OCI-LY7 (cell line): Measurements from ENCODE around the gene FIGNL1. TPM values are rescaled to one million over a fixed set of nuclear protein-coding genes. Genes with fewer than 3 reads are reported as not detected.
"Not testable (repeated sequence)": the region's sequence is repeated elsewhere in the genome, so short reads cannot be mapped to it uniquely, and the experiment has no call there.

Source experiments
- BruUV-seq: library from RNA; stranded (reverse); fragments of 400-500 nt; replicated peaks from 2 replicates; lab custom pipeline; 2021; lab: Mats Ljungman, UMichigan
- CTCF ChIA-PET: fragments of 300-600 bp; sonication (Branson Sonifier 250); formaldehyde crosslinking; loops from one replicate; lab custom pipeline; 2022; ENCODE audit warnings: antibody characterized with exemption; ENCODE audit not compliant: unreplicated experiment; lab: Charles Lee
- POLR2A ChIA-PET: fragments of 300-600 bp; sonication (Branson Sonifier 250); formaldehyde crosslinking; loops from one replicate; lab custom pipeline; 2022; ENCODE audit warnings: antibody characterized with exemption; lab: Charles Lee
- DNase-seq: peaks from one replicate; pipeline ENCODE4 v3.0.0-alpha.2; 2015; ENCODE audit warnings: low spot score
- H2AFZ ChIP-seq: fragments of 200-600 bp; sonication (generic), shearing (Covaris generic); 2 replicates; pipeline ENCODE4 v1.6.1; 2014; ENCODE audit warnings: mild to moderate bottlenecking, antibody characterized with exemption, low read length, moderate library complexity
- H3K27ac ChIP-seq: fragments of 200-600 bp; sonication (generic); 2 replicates; pipeline ENCODE4 v1.5.1; 2014; ENCODE audit warnings: mixed run types, low read depth, mild to moderate bottlenecking, moderate library complexity, low read length, inconsistent platforms; ENCODE audit not compliant: poor library complexity, severe bottlenecking
- H3K36me3 ChIP-seq: fragments of 200-600 bp; sonication (generic); 2 replicates; pipeline ENCODE4 v1.6.1; 2014; ENCODE audit warnings: mild to moderate bottlenecking, antibody characterized with exemption, low read length, moderate library complexity, mixed read lengths; ENCODE audit not compliant: insufficient read depth
- H3K4me1 ChIP-seq: fragments of 200-600 bp; sonication (generic); 2 replicates; pipeline ENCODE4 v1.5.1; 2014; ENCODE audit warnings: mild to moderate bottlenecking, low read length; ENCODE audit not compliant: insufficient read depth, poor library complexity, severe bottlenecking
- H3K4me2 ChIP-seq: fragments of 200-600 bp; sonication (generic); 2 replicates; pipeline ENCODE4 v1.6.1; 2014; ENCODE audit warnings: mild to moderate bottlenecking, low read length
- H3K4me3 ChIP-seq: fragments of 200-600 bp; sonication (generic); 2 replicates; pipeline ENCODE4 v1.5.1; 2014; ENCODE audit warnings: mild to moderate bottlenecking, low read depth, low read length; ENCODE audit not compliant: poor library complexity, severe bottlenecking
- H3K79me2 ChIP-seq: fragments of 200-600 bp; sonication (generic); 2 replicates; pipeline ENCODE4 v1.6.1; 2016; ENCODE audit warnings: low read depth, mild to moderate bottlenecking, low read length, moderate library complexity, mixed read lengths; ENCODE audit not compliant: insufficient read depth
- H3K9me2 ChIP-seq: fragments of 200-600 bp; sonication (generic); 2 replicates; pipeline ENCODE4 v1.6.1; 2016; ENCODE audit warnings: mild to moderate bottlenecking, low read length, mixed read lengths; ENCODE audit not compliant: insufficient read depth
- H3K9me3 ChIP-seq: fragments of 200-600 bp; sonication (generic); 2 replicates; pipeline ENCODE4 v1.6.1; 2014; ENCODE audit warnings: mild to moderate bottlenecking, mixed run types, low read length, mixed read lengths
- H4K20me1 ChIP-seq: fragments of 200-600 bp; sonication (generic); 2 replicates; pipeline ENCODE4 v1.6.1; 2014; ENCODE audit warnings: mild to moderate bottlenecking, antibody characterized with exemption, low read length, moderate library complexity, mixed read lengths; ENCODE audit not compliant: insufficient read depth
- EZH2phosphoT487 ChIP-seq: fragments of 200-600 bp; sonication (generic); IDR thresholded peaks from 2 replicates; pipeline ENCODE4 v1.6.1; 2018; ENCODE audit warnings: low read depth, borderline replicate concordance, mild to moderate bottlenecking, mixed run types, antibody characterized with exemption, low read length, moderate library complexity, mixed read lengths
- intact Hi-C: fragments of 100-400 bp; cut with micrococcal nuclease; formaldehyde crosslinking; loops from one replicate; pipeline ENCODE4 v1.10.0; 2022; ENCODE audit not compliant: unreplicated experiment
- total RNA-seq, 2 experiments: library from RNA; depleted of rRNA in 1 of 2; stranded (reverse); fragments of >200 nt in 1 of 2; shearing (Covaris generic) in 1 of 2; gene quantifications; 2 replicates each; pipeline ENCODE4 v1.2.3, GENCODE V29; 2014 to 2022
- TF ChIP-seq, protein P1 (sequence below): fragments of 200-600 bp; sonication (generic); conservative IDR thresholded peaks from 2 replicates; pipeline ENCODE4 v1.5.1; 2014; ENCODE audit warnings: mild to moderate bottlenecking, antibody characterized with exemption, low read length, moderate library complexity, mixed read lengths

FIGNL1 gene
- total RNA-seq, 2 experiments from 2014 or later: 41.5 to 55.6 TPM

DNA sequence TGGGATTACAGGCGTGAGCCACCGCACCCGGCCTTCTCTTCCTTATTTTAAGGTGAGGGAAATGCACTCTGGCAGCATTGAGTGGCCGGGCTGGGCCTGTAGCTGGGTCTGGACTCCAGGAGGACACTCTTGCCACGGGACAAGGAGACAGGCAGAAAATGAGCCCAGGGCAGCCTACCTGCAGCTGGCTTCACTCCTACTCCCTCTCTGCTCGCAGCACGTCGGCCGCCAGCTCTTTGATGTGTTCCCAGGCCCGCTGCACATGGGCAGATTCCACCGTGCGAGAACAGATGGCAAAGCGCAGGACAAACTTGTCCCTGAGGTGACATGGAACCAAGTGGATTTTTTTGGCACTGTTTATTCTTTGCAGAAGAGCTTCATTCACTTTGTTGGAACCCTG lies 12.9 kb upstream of the FIGNL1 start:
- TF ChIP-seq, protein P1, sequence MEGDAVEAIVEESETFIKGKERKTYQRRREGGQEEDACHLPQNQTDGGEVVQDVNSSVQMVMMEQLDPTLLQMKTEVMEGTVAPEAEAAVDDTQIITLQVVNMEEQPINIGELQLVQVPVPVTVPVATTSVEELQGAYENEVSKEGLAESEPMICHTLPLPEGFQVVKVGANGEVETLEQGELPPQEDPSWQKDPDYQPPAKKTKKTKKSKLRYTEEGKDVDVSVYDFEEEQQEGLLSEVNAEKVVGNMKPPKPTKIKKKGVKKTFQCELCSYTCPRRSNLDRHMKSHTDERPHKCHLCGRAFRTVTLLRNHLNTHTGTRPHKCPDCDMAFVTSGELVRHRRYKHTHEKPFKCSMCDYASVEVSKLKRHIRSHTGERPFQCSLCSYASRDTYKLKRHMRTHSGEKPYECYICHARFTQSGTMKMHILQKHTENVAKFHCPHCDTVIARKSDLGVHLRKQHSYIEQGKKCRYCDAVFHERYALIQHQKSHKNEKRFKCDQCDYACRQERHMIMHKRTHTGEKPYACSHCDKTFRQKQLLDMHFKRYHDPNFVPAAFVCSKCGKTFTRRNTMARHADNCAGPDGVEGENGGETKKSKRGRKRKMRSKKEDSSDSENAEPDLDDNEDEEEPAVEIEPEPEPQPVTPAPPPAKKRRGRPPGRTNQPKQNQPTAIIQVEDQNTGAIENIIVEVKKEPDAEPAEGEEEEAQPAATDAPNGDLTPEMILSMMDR: no peak
- no peak for TF ChIP-seq EZH2phosphoT487
- ChIA-PET CTCF (no interaction called here), POLR2A (interaction anchor here (0.7 to 1.0 kb wide), 2 partner anchors 13 to 32 kb away, joined by 3 to 8 read pairs; partner anchors contain the start of gene FIGNL1)
- BruUV-seq: no TSS peak
- Histone ChIP-seq H4K20me1 (no peaks in the 10 kb centered on the region), H3K4me3 (no peak overlapping the region), H2AFZ (no peak overlapping the region), H3K9me3 (no peaks in the 10 kb centered on the region), H3K4me2 (no peak overlapping the region), H3K4me1 (no peaks in the 10 kb centered on the region), H3K9me2 (no peaks in the 10 kb centered on the region), H3K36me3 (no peaks in the 10 kb centered on the region), H3K27ac (no peak overlapping the region), H3K79me2 (no peaks in the 10 kb centered on the region)
- intact Hi-C loops: no loop called here
- no peak for DNase-seq

DNA sequence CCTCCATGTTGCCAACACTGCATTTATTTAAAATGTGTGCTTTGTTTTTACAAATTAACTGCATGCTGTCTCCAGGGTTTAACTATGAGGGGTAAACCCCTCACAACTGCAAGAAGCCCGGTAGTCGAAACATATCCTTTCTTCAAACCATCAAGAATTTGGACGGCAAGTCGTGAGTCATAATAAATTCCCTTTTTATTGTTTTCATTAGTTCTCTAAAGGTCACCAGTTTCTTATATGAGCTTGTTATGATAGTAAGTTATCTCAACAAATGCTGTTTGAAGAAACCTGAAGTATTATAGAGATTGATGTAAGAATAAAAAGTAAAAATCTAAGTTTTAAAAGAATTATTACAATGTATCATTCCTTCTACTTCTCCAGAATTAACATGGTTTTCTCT lies 12.2 kb upstream of the FIGNL1 start:
- Histone ChIP-seq H3K9me2 (no peaks in the 10 kb centered on the region), H3K4me1 (no peaks in the 10 kb centered on the region), H3K27ac (no peak overlapping the region), H2AFZ (no peak overlapping the region), H3K79me2 (no peaks in the 10 kb centered on the region), H3K36me3 (no peaks in the 10 kb centered on the region), H4K20me1 (no peaks in the 10 kb centered on the region), H3K4me3 (no peak overlapping the region), H3K4me2 (no peak overlapping the region), H3K9me3 (no peaks in the 10 kb centered on the region)
- ChIA-PET CTCF (no interaction called here), POLR2A (interaction anchor here (0.7 kb wide), 4 partner anchors 31 to 1876 kb away, joined by 3 to 8 read pairs (median 4); no protein-coding TSS in a partner anchor)
- no peak for DNase-seq
- TF ChIP-seq, protein P1: no peak
- intact Hi-C loops: no loop called here
- no TSS peak for BruUV-seq

DNA sequence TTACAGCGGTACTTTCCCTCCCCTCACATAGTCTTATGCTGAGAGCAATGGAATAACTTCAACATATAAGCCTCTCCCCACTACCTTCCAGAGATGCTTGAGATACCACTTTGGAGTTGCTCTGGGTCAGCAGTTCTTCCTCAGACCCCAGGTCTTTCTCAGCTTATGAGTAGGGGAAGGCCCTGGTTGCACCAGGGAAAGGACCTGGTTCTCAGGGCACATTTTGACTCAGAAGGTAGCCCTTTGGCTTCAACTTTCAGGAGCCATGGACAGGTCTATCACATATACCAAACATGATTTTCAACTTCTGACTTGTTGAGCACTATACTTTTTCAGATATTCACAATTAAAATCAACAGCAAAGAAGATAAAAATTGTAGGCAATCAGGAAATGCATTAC lies 11.5 kb upstream of the FIGNL1 start:
- Histone ChIP-seq H4K20me1 (no peaks in the 10 kb centered on the region), H3K9me3 (no peaks in the 10 kb centered on the region), H3K4me2 (no peak overlapping the region), H3K4me1 (no peaks in the 10 kb centered on the region), H2AFZ (no peak overlapping the region), H3K79me2 (no peaks in the 10 kb centered on the region), H3K27ac (no peak overlapping the region), H3K9me2 (no peaks in the 10 kb centered on the region), H3K36me3 (no peaks in the 10 kb centered on the region), H3K4me3 (no peak overlapping the region)
- ChIA-PET POLR2A (no interaction called here), CTCF (no interaction called here)
- no peak for TF ChIP-seq EZH2phosphoT487
- TF ChIP-seq, protein P1: no peak
- intact Hi-C loops: no loop called here
- DNase-seq: no peak
- no TSS peak for BruUV-seq

DNA sequence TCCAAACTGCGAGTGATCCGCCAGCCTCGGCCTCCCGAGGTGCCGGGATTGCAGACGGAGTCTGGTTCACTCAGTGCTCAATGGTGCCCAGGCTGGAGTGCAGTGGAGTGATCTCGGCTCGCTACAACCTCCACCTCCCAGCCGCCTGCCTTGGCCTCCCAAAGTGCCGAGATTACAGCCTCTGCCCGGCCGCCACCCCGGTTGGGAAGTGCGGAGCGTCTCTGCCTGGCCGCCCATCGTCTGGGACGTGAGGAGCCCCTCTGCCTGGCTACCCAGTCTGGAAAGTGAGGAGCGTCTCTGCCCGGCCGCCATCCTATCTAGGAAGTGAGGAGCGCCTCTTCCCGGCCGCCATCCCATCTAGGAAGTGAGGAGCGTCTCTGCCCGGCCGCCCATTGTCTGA lies 9.0 kb upstream of the FIGNL1 start:
- not testable (repeated sequence) for BruUV-seq

More for the DNA sequence above, 9.0 kb upstream of the FIGNL1 start:
- H3K4me3 ChIP-seq, H3K36me3 ChIP-seq, H3K9me2 ChIP-seq, DNase-seq, H3K4me1 ChIP-seq, H2AFZ ChIP-seq, H3K4me2 ChIP-seq, POLR2A ChIA-PET, intact Hi-C loops, H3K9me3 ChIP-seq, H4K20me1 ChIP-seq, H3K79me2 ChIP-seq, H3K27ac ChIP-seq, CTCF ChIA-PET: not testable (repeated sequence)
